Thyroid gland (tissue), 4 donors: ENCODE data around the gene AGPAT4.

Experiments used
- CTCF ChIP-seq, 6 experiments: fragments of 200-600 bp in 3 of 6; fragments of 450-650 bp in 3 of 6; sonication (generic) in 3 of 6; IDR thresholded peaks; one replicate each; pipeline ENCODE4 v1.5.1; 2016 to 2019; ENCODE audit warnings: antibody characterized with exemption in 6 of 6, mild to moderate bottlenecking in 2 of 6, inconsistent platforms in 1 of 6, moderate library complexity in 1 of 6
- POLR2A ChIP-seq, 2 donors: fragments of 450-650 bp; IDR thresholded peaks; one replicate each; pipeline ENCODE4 v1.6.1; 2017; ENCODE audit warnings: antibody characterized with exemption in 2 of 2, mild to moderate bottlenecking in 2 of 2, moderate library complexity in 1 of 2

- TF ChIP-seq CTCF (IDR thresholded peaks at IDR 0.05) (no peak), POLR2A (IDR thresholded peaks at IDR 0.05) (no peak)
Measured at GRCh38 chr6:161137839-161138542, 135.9 kb downstream of the AGPAT4 start.
